ENCODE data around the gene ANKFN1.

ANKFN1 gene

DNA sequence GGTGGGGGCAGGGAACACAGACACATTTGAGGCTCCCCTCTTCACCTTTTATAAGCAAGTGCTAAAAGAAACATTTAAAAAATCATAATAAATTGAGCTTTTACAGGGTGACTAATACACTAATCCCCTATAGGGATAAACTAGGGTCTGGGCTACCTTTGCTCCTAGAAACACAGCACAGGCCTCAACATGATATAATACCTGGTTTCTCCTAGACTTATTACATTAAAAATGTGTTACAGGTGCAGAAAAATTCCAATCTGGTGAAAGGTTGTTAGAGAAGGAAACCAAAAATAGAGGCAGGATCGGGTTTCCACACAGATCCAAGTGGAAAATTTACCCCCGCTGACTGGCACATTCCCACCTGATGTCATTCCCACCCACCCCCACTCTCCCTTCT, 315.6 kb downstream of the ANKFN1 start:
- Histone ChIP-seq H3K4me3 (ENCODE audit: extremely low read depth, insufficient read depth, low read length, poor library complexity, severe bottlenecking) (no peak overlapping the region), H3K36me3 (ENCODE audit: control insufficient read depth, insufficient read depth, low read length) (no peaks in the 10 kb centered on the region), H3K4me1 (ENCODE audit: control insufficient read depth, insufficient read depth, low read length, poor library complexity, severe bottlenecking) (peaks cover 4% of the 10 kb centered on the region), H3K27ac (ENCODE audit: low read depth, low read length, severe bottlenecking) (no peak overlapping the region), H3K9me3 (ENCODE audit: control insufficient read depth, low read length) (peaks cover 7% of the 10 kb centered on the region)
- no CpG with 5 or more reads among the region's 2 CpGs for WGBS, 2 experiments (ENCODE audit: insufficient coverage in 2 of 2)

DNA sequence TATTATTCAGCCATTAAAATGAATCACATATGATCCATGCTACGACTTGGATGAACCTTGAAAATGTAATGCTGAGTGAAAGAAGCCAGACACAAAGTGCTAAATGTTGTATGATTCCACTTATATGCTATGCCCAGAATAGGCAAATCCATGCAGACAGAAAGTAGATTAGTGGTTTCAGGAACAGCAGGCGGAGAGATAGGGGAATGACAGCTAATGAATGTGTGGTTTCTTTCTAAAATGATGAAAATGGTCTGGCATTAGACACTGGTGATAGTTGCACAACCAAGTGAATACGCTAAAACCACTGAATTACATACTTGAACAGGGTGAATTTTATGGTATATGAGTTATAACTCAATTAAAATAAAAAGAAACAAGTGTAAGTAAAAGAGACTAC, 318.4 kb downstream of the ANKFN1 start:
- no peak overlapping the region for H3K4me3 ChIP-seq (ENCODE audit: extremely low read depth, insufficient read depth, low read length, poor library complexity, severe bottlenecking)
- WGBS, 2 experiments (ENCODE audit: insufficient coverage in 2 of 2) = 100% methylated on average over 1 of the region's 3 CpGs; no CpG with 5 or more reads in 1 of the 2 experiments
- peaks cover 4% of the 10 kb centered on the region for H3K4me1 ChIP-seq (ENCODE audit: control insufficient read depth, insufficient read depth, low read length, poor library complexity, severe bottlenecking)
- no peaks in the 10 kb centered on the region for H3K36me3 ChIP-seq (ENCODE audit: control insufficient read depth, insufficient read depth, low read length)
- no peak overlapping the region for H3K27ac ChIP-seq (ENCODE audit: low read depth, low read length, severe bottlenecking)
- H3K9me3 ChIP-seq (ENCODE audit: control insufficient read depth, low read length) = peaks cover 7% of the 10 kb centered on the region

DNA sequence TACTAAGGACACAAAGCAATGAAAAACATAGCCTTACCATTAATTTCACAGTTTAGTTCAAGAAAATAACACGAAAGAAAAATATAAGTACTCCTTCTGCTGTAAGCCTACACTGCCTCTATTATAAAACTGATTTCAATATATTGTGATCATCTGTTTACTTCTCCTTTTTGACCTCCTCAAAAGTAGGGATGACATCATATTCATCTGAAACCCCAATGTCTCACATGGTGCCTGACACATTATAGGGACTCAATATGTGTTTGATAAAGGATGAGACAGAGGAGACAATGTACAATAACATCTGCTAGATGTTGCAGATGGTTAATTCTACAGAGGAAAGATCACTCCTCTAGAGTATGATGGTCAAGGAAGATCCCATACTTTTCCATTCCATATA, 321.8 kb downstream of the ANKFN1 start:
- H3K27ac ChIP-seq (ENCODE audit: low read depth, low read length, severe bottlenecking) = no peak overlapping the region
- H3K4me3 ChIP-seq (ENCODE audit: extremely low read depth, insufficient read depth, low read length, poor library complexity, severe bottlenecking) = no peak overlapping the region
- no CpG with 5 or more reads among the region's 1 CpG for WGBS, 2 experiments (ENCODE audit: insufficient coverage in 2 of 2)
- no peaks in the 10 kb centered on the region for H3K36me3 ChIP-seq (ENCODE audit: control insufficient read depth, insufficient read depth, low read length)
- peaks cover 7% of the 10 kb centered on the region for H3K9me3 ChIP-seq (ENCODE audit: control insufficient read depth, low read length)
- no peaks in the 10 kb centered on the region for H3K4me1 ChIP-seq (ENCODE audit: control insufficient read depth, insufficient read depth, low read length, poor library complexity, severe bottlenecking)

DNA sequence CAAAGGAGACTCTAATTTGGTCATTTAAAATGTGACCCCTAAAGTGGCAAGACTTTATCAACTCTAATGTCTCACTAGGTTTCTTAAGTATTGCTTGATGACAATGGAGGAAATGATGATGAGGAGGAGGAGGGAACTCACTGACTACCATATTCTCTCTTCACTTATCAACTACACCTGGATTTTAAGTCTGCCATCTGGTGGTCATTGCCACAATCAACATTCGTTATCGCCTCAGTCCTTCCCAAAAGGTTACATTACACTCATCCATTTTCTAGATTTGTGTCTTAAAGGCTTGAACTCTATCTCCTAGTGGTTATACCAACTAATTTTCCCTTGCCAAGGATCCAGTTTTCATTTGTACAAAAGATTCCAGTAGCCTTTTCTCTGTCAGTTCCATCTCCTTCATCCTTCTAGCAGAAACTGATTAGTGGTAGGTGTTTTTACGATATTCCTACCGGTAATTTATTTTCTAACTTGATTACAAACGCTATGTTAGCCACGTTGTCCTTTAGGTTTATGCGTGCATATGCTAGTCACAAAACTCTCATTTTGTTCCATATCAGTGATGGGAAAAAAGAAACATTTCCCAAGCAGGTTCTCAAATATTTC, 325.7 kb downstream of the ANKFN1 start:
- no peaks in the 10 kb centered on the region for H3K9me3 ChIP-seq (ENCODE audit: control insufficient read depth, low read length)
- H3K4me1 ChIP-seq (ENCODE audit: control insufficient read depth, insufficient read depth, low read length, poor library complexity, severe bottlenecking) = no peaks in the 10 kb centered on the region
- 62 to 63% methylated on average over 5 to 7 of the region's 7 CpGs for WGBS, 2 experiments (ENCODE audit: insufficient coverage in 2 of 2)
- H3K4me3 ChIP-seq (ENCODE audit: extremely low read depth, insufficient read depth, low read length, poor library complexity, severe bottlenecking) = no peak overlapping the region
- no peaks in the 10 kb centered on the region for H3K36me3 ChIP-seq (ENCODE audit: control insufficient read depth, insufficient read depth, low read length)
- no peak overlapping the region for H3K27ac ChIP-seq (ENCODE audit: low read depth, low read length, severe bottlenecking)

DNA sequence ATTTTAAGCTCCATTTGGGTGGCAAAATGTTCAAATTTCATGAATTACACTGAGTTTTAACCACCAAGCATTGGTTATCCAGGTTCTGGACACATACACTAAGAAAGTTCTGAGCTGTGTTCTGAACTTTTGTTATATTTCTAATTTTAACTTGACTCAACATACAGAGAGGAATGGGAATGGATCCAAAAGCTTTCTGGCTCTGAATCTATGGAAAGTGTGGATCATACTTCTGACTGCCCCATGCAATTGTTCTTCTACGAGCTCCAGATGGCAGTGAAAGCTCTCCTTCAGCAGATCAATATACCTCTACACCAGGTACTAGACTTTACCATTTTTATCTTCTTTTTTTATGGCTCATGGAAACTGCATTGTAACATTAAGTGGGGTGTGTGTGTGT, 327.2 kb downstream of the ANKFN1 start:
- 100% methylated on average over 1 of the region's 1 CpG; no CpG with 5 or more reads in 1 of the 2 experiments for WGBS, 2 experiments (ENCODE audit: insufficient coverage in 2 of 2)
- Histone ChIP-seq H3K4me3 (ENCODE audit: extremely low read depth, insufficient read depth, low read length, poor library complexity, severe bottlenecking) (no peak overlapping the region), H3K9me3 (ENCODE audit: control insufficient read depth, low read length) (no peaks in the 10 kb centered on the region), H3K36me3 (ENCODE audit: control insufficient read depth, insufficient read depth, low read length) (no peaks in the 10 kb centered on the region), H3K27ac (ENCODE audit: low read depth, low read length, severe bottlenecking) (no peak overlapping the region), H3K4me1 (ENCODE audit: control insufficient read depth, insufficient read depth, low read length, poor library complexity, severe bottlenecking) (no peaks in the 10 kb centered on the region)

DNA sequence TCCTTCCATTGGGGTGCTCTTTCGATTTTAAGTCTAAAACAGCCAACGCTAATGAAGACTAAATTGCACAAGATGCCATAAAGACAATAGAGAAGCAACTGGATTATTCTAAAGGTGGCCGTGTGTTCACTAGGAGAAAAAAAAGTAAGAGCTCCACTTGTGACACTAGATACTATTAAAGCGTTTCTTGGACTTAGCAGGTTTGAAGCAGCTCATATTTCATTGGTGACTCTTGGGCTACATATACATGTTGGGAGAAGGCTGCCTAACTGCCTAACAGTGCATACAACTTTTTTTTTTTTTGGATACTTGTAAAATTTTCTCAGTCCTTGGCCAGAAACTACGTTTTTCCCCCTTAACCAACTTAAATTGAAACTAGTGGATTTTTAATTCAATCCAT, 328.4 kb downstream of the ANKFN1 start:
- Histone ChIP-seq H3K9me3 (ENCODE audit: control insufficient read depth, low read length) (no peaks in the 10 kb centered on the region), H3K27ac (ENCODE audit: low read depth, low read length, severe bottlenecking) (no peak overlapping the region), H3K4me1 (ENCODE audit: control insufficient read depth, insufficient read depth, low read length, poor library complexity, severe bottlenecking) (no peaks in the 10 kb centered on the region), H3K36me3 (ENCODE audit: control insufficient read depth, insufficient read depth, low read length) (no peaks in the 10 kb centered on the region), H3K4me3 (ENCODE audit: extremely low read depth, insufficient read depth, low read length, poor library complexity, severe bottlenecking) (no peak overlapping the region)
- 80 to 85% methylated on average over 3 to 4 of the region's 5 CpGs for WGBS, 2 experiments (ENCODE audit: insufficient coverage in 2 of 2)

DNA sequence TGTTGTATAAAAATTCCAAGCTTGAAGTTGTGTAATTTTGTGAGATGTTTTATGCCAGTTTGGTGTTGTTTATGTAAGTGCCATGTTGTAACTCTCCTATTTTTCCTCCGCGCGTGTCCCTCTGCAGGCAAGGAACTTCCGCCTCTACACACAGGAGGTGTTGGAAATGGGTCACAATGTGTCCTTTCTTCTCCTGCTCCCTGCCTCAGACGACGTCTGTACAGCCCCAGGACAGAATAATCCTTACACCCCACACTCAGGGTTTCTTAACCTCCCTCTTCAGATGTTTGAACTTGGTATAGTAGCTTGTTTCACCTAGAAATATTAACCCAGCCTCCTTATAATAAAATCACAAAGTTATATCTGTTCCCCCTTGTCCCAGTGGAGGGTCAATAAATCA, 329.0 kb downstream of the ANKFN1 start:
- Histone ChIP-seq H3K4me3 (ENCODE audit: extremely low read depth, insufficient read depth, low read length, poor library complexity, severe bottlenecking) (no peak overlapping the region), H3K27ac (ENCODE audit: low read depth, low read length, severe bottlenecking) (no peak overlapping the region), H3K9me3 (ENCODE audit: control insufficient read depth, low read length) (no peaks in the 10 kb centered on the region), H3K4me1 (ENCODE audit: control insufficient read depth, insufficient read depth, low read length, poor library complexity, severe bottlenecking) (no peaks in the 10 kb centered on the region), H3K36me3 (ENCODE audit: control insufficient read depth, insufficient read depth, low read length) (no peaks in the 10 kb centered on the region)
- 96% methylated on average over 4 of the region's 6 CpGs; no CpG with 5 or more reads in 1 of the 2 experiments for WGBS, 2 experiments (ENCODE audit: insufficient coverage in 2 of 2)

DNA sequence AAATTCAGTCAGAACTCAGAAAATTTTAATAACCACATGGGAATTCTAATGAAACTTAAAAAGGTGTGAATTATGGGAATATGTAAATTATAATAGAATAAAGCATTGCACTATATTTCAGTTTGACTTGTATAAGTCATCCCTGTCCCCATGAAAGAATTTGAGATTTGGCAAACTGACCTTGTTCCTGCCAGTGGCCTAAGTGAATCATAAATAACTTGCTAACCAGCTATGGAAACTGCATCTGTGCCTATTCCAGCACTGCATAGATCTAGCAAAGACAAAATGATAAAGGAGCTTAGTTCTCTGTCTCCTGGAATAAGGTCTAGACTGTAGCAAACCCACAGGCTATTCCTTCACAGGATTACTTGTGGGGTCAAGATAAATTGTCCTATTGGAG, 333.5 kb downstream of the ANKFN1 start:
- H3K4me3 ChIP-seq (ENCODE audit: extremely low read depth, insufficient read depth, low read length, poor library complexity, severe bottlenecking) = no peak overlapping the region
- H3K27ac ChIP-seq (ENCODE audit: low read depth, low read length, severe bottlenecking) = no peak overlapping the region
- H3K9me3 ChIP-seq (ENCODE audit: control insufficient read depth, low read length) = no peaks in the 10 kb centered on the region
- H3K4me1 ChIP-seq (ENCODE audit: control insufficient read depth, insufficient read depth, low read length, poor library complexity, severe bottlenecking) = no peaks in the 10 kb centered on the region
- no peaks in the 10 kb centered on the region for H3K36me3 ChIP-seq (ENCODE audit: control insufficient read depth, insufficient read depth, low read length)

DNA sequence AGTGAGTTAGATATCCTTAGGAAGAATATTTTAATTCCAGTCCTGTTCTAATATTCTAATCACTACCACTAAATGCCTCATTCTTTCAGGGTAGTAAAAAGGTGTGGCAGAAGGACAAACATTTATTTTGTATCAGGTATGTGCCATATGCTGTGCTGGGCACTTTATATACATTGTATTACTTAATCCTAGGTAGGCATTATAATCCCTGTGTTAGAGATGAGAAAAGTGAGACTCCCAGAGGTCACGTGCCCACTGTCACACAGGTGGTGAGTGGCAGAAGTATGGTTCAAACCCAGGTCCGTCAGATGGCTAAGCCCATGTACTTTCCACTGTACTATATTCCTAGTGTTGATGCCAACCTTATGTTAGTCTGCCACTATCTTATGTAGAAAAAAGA, 335.5 kb downstream of the ANKFN1 start:
- Histone ChIP-seq H3K4me1 (ENCODE audit: control insufficient read depth, insufficient read depth, low read length, poor library complexity, severe bottlenecking) (no peaks in the 10 kb centered on the region), H3K27ac (ENCODE audit: low read depth, low read length, severe bottlenecking) (no peak overlapping the region), H3K36me3 (ENCODE audit: control insufficient read depth, insufficient read depth, low read length) (no peaks in the 10 kb centered on the region), H3K4me3 (ENCODE audit: extremely low read depth, insufficient read depth, low read length, poor library complexity, severe bottlenecking) (no peak overlapping the region), H3K9me3 (ENCODE audit: control insufficient read depth, low read length) (no peaks in the 10 kb centered on the region)
- WGBS, 2 experiments (ENCODE audit: insufficient coverage in 2 of 2) = no CpG with 5 or more reads among the region's 2 CpGs

DNA sequence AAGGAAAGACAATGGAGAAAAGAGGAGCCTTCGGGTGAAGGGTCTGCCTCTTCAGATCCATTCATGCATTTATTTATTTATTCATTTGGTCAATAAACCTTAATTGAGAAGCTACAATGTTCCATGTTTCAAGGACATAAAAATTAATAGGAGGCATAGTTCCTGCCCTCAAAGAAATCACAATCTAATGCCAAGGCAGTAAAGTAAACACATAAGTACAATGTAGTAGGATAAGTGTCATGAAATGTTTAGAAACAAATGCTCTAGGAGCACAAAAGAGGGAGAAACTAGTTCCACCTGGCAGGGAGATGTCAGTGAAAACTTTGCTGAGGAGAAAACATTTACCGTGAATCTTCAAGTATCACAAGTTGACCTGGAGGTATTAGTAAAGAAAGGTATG, 336.7 kb downstream of the ANKFN1 start:
- no peak overlapping the region for H3K27ac ChIP-seq (ENCODE audit: low read depth, low read length, severe bottlenecking)
- H3K4me1 ChIP-seq (ENCODE audit: control insufficient read depth, insufficient read depth, low read length, poor library complexity, severe bottlenecking) = no peaks in the 10 kb centered on the region
- 100% methylated on average over 1 of the region's 2 CpGs for WGBS, 2 experiments (ENCODE audit: insufficient coverage in 2 of 2)
- H3K36me3 ChIP-seq (ENCODE audit: control insufficient read depth, insufficient read depth, low read length) = no peaks in the 10 kb centered on the region
- no peak overlapping the region for H3K4me3 ChIP-seq (ENCODE audit: extremely low read depth, insufficient read depth, low read length, poor library complexity, severe bottlenecking)
- no peaks in the 10 kb centered on the region for H3K9me3 ChIP-seq (ENCODE audit: control insufficient read depth, low read length)

DNA sequence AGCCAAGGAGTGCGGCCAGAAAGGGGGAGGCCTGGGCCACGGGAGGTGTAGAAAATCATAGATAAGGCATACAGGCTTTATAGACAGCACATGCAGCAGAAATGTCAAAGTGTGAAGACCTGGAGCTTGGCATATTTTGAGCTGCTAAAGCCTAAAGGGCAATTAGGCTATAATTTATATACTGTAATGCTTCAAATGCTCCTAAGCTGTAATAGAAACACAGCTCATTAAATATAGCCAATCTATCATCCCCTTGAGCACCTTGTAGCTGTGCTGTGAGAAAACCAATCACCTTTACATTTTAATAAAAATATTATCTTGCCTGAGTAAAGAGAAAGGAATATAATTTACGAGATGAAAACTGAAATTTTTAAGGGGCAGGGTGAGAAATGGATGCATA, 342.3 kb downstream of the ANKFN1 start:
- H3K4me3 ChIP-seq (ENCODE audit: extremely low read depth, insufficient read depth, low read length, poor library complexity, severe bottlenecking) = no peak overlapping the region
- WGBS, 2 experiments (ENCODE audit: insufficient coverage in 2 of 2) = 97% methylated on average over 3 of the region's 3 CpGs; no CpG with 5 or more reads in 1 of the 2 experiments

More for the DNA sequence above, 342.3 kb downstream of the ANKFN1 start:
- Histone ChIP-seq H3K27ac (ENCODE audit: low read depth, low read length, severe bottlenecking) (no peak overlapping the region), H3K36me3 (ENCODE audit: control insufficient read depth, insufficient read depth, low read length) (no peaks in the 10 kb centered on the region), H3K4me1 (ENCODE audit: control insufficient read depth, insufficient read depth, low read length, poor library complexity, severe bottlenecking) (no peaks in the 10 kb centered on the region), H3K9me3 (ENCODE audit: control insufficient read depth, low read length) (no peaks in the 10 kb centered on the region)
